WTC11 (cell line): ENCODE measurements around the gene TTC28. TPM values are rescaled to one million over a fixed set of nuclear protein-coding genes. Genes with fewer than 3 reads are reported as not detected.

Experiments used
- ATAC-seq: fragments of 200-7000 bp; cut with Tn5 transposase; 2 replicates; pipeline ENCODE4 v1.10.0; 2021; ENCODE audit warnings: mild to moderate bottlenecking, moderate library complexity
- CTCF ChIA-PET: fragments of 300-600 bp; sonication (Branson Sonifier 250); formaldehyde crosslinking; loops from one replicate; lab custom pipeline; 2021; ENCODE audit warnings: antibody characterized with exemption; lab: Charles Lee
- POLR2A ChIA-PET: fragments of 350-600 bp; sonication (Branson Sonifier 250); formaldehyde crosslinking; loops from one replicate; lab custom pipeline; 2021; ENCODE audit warnings: antibody characterized with exemption; lab: Charles Lee
- DNase-seq: peaks from one replicate; pipeline ENCODE4 v3.0.0; 2021; ENCODE audit warnings: low spot score
- H3K27ac Mint-ChIP-seq: 2 replicates; pipeline ENCODE4 v1.8.0; 2021; ENCODE audit warnings: mixed read lengths
- H3K27me3 Mint-ChIP-seq: 2 replicates; pipeline ENCODE4 v1.8.0; 2021; ENCODE audit warnings: low read depth, mild to moderate bottlenecking, moderate library complexity, mixed read lengths
- H3K36me3 Mint-ChIP-seq: 2 replicates; pipeline ENCODE4 v1.8.0; 2021; ENCODE audit warnings: mixed read lengths
- H3K4me1 Mint-ChIP-seq: 2 replicates; pipeline ENCODE4 v1.8.0; 2022; ENCODE audit warnings: mixed read lengths
- H3K4me3 Mint-ChIP-seq: 2 replicates; pipeline ENCODE4 v1.8.0; 2021; ENCODE audit warnings: mild to moderate bottlenecking, moderate library complexity, mixed read lengths
- H3K9me3 Mint-ChIP-seq: 2 replicates; pipeline ENCODE4 v1.8.0; 2021; ENCODE audit warnings: mixed read lengths
- CBFB ChIP-seq: sonication (generic); formaldehyde crosslinking; IDR thresholded peaks from 2 replicates; pipeline ENCODE4 v1.8.1; 2022; ENCODE audit warnings: mild to moderate bottlenecking, low read depth, missing genetic modification reagents
- CREM ChIP-seq: sonication (generic); formaldehyde crosslinking; IDR thresholded peaks from 2 replicates; pipeline ENCODE4 v1.8.1; 2022; ENCODE audit warnings: mild to moderate bottlenecking, missing genetic modification reagents, moderate library complexity
- MXD4 ChIP-seq: fragments of 250-450 bp; sonication (Bioruptor Pico); IDR thresholded peaks from 2 replicates; pipeline ENCODE4 v1.8.0; 2021; ENCODE audit warnings: mild to moderate bottlenecking, moderate library complexity, borderline replicate concordance
- NFE2L1 ChIP-seq: sonication (generic); formaldehyde crosslinking; IDR thresholded peaks from 2 replicates; pipeline ENCODE4 v1.8.1; 2023; ENCODE audit warnings: missing genetic modification reagents
- NFYB ChIP-seq: sonication (generic); formaldehyde crosslinking; conservative IDR thresholded peaks from 2 replicates; pipeline ENCODE4 v1.8.0; 2022; ENCODE audit warnings: low read depth, missing genetic modification reagents
- NR1H2 ChIP-seq: sonication (generic); formaldehyde crosslinking; IDR thresholded peaks from 2 replicates; pipeline ENCODE4 v1.9.0; 2021; ENCODE audit warnings: mild to moderate bottlenecking, moderate library complexity, missing genetic modification reagents
- SMAD4 ChIP-seq: sonication (generic); formaldehyde crosslinking; IDR thresholded peaks from 2 replicates; pipeline ENCODE4 v1.8.0; 2022; ENCODE audit warnings: mild to moderate bottlenecking, missing genetic modification reagents
- SP1 ChIP-seq: sonication (generic); formaldehyde crosslinking; conservative IDR thresholded peaks from 2 replicates; pipeline ENCODE4 v1.8.1; 2022; ENCODE audit warnings: missing genetic modification reagents
- ZNF263 ChIP-seq: sonication (generic); formaldehyde crosslinking; IDR thresholded peaks from 2 replicates; pipeline ENCODE4 v1.8.1; 2022; ENCODE audit warnings: low read depth, mild to moderate bottlenecking, moderate library complexity, missing genetic modification reagents
- ZNF671 ChIP-seq: fragments of 250-450 bp; sonication (Bioruptor Pico); IDR thresholded peaks from 2 replicates; pipeline ENCODE4 v1.8.0; 2021; ENCODE audit warnings: mild to moderate bottlenecking
- total RNA-seq: library from RNA; stranded (reverse); gene quantifications from 3 replicates; pipeline ENCODE4 v1.2.3, GENCODE V29; 2021
- TF ChIP-seq, protein P1 (sequence below): fragments of 250-450 bp; sonication (Bioruptor Pico); IDR thresholded peaks from 2 replicates; pipeline ENCODE4 v2.1.2; 2022; ENCODE audit warnings: mild to moderate bottlenecking, moderate library complexity
- TF ChIP-seq, protein P2 (sequence below): sonication (generic); formaldehyde crosslinking; conservative IDR thresholded peaks from 2 replicates; pipeline ENCODE4 v1.8.1; 2023; ENCODE audit warnings: mild to moderate bottlenecking, low read depth, missing genetic modification reagents, moderate library complexity
- TF ChIP-seq, protein P3 (sequence below): sonication (generic); formaldehyde crosslinking; IDR thresholded peaks from 2 replicates; pipeline ENCODE4 v1.8.1; 2022; ENCODE audit warnings: missing genetic modification reagents, borderline replicate concordance
- TF ChIP-seq, protein P4 (sequence below): sonication (generic); formaldehyde crosslinking; IDR thresholded peaks from 2 replicates; pipeline ENCODE4 v1.8.1; 2022; ENCODE audit warnings: low read depth, missing genetic modification reagents, borderline replicate concordance
- TF ChIP-seq, protein P5 (sequence below): fragments of 250-450 bp; sonication (Bioruptor Pico); conservative IDR thresholded peaks from 2 replicates; pipeline ENCODE4 v1.9.0; 2021; ENCODE audit warnings: mild to moderate bottlenecking

TTC28 gene
- total RNA-seq, 1 experiment from 2014 or later: 13.0 TPM

DNA sequence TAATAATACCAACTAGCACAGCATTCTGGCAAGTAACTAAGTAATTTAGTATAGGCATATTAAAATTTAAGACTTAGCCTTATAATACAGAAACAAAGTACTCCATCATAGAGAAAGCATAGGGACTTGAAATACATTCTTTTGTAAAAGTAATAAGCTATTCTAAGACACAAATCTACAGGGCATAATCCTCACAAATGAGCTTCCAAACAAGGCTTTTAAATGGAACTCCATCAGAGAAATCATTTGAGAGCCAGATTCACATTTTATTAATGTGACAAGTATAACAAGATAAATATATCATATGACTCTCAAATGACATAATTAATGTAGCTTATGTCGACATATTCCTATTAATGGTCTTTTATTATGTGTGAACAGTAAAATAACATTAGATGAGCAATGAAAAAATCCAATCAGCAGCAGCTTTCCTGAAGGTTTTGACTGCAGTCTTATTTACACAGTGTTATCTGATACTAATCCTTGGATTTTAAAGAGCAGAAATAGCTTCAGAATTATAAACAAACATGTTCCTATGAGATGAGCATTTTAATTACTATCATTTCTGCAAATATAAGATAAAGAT lies 241.4 kb downstream of the TTC28 start (continued):
- no peak for TF ChIP-seq ZNF263 (CRISPR knock-in tag)
- TF ChIP-seq, protein P1, sequence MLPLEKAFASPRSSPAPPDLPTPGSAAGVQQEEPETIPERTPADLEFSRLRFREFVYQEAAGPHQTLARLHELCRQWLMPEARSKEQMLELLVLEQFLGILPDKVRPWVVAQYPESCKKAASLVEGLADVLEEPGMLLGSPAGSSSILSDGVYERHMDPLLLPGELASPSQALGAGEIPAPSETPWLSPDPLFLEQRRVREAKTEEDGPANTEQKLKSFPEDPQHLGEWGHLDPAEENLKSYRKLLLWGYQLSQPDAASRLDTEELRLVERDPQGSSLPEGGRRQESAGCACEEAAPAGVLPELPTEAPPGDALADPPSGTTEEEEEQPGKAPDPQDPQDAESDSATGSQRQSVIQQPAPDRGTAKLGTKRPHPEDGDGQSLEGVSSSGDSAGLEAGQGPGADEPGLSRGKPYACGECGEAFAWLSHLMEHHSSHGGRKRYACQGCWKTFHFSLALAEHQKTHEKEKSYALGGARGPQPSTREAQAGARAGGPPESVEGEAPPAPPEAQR (CRISPR knock-in tag): no peak
- TF ChIP-seq, protein P2, sequence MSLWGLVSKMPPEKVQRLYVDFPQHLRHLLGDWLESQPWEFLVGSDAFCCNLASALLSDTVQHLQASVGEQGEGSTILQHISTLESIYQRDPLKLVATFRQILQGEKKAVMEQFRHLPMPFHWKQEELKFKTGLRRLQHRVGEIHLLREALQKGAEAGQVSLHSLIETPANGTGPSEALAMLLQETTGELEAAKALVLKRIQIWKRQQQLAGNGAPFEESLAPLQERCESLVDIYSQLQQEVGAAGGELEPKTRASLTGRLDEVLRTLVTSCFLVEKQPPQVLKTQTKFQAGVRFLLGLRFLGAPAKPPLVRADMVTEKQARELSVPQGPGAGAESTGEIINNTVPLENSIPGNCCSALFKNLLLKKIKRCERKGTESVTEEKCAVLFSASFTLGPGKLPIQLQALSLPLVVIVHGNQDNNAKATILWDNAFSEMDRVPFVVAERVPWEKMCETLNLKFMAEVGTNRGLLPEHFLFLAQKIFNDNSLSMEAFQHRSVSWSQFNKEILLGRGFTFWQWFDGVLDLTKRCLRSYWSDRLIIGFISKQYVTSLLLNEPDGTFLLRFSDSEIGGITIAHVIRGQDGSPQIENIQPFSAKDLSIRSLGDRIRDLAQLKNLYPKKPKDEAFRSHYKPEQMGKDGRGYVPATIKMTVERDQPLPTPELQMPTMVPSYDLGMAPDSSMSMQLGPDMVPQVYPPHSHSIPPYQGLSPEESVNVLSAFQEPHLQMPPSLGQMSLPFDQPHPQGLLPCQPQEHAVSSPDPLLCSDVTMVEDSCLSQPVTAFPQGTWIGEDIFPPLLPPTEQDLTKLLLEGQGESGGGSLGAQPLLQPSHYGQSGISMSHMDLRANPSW (CRISPR knock-in tag): no peak
- TF ChIP-seq, protein P3, sequence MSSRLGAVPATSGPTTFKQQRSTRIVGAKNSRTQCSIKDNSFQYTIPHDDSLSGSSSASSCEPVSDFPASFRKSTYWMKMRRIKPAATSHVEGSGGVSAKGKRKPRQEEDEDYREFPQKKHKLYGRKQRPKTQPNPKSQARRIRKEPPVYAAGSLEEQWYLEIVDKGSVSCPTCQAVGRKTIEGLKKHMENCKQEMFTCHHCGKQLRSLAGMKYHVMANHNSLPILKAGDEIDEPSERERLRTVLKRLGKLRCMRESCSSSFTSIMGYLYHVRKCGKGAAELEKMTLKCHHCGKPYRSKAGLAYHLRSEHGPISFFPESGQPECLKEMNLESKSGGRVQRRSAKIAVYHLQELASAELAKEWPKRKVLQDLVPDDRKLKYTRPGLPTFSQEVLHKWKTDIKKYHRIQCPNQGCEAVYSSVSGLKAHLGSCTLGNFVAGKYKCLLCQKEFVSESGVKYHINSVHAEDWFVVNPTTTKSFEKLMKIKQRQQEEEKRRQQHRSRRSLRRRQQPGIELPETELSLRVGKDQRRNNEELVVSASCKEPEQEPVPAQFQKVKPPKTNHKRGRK: no peak

- ChIA-PET CTCF (interaction anchor here (1.2 to 1.9 kb wide), 2 partner anchors 384 to 416 kb away, joined by 3 to 6 read pairs; no protein-coding TSS in a partner anchor), POLR2A (no interaction called here)
- DNase-seq (no peak), ATAC-seq (no peak)
- Mint-ChIP-seq H3K9me3 (no peaks in the 10 kb centered on the region), H3K4me3 (no peak overlapping the region), H3K27ac (no peak overlapping the region), H3K27me3 (no peaks in the 10 kb centered on the region), H3K4me1 (peaks cover 4% of the 10 kb centered on the region), H3K36me3 (no peaks in the 10 kb centered on the region)
- TF ChIP-seq MXD4 (CRISPR knock-in tag) (no peak), NR1H2 (no peak), SP1 (CRISPR knock-in tag) (no peak), NFE2L1 (CRISPR knock-in tag) (no peak)
- TF ChIP-seq, protein P4, sequence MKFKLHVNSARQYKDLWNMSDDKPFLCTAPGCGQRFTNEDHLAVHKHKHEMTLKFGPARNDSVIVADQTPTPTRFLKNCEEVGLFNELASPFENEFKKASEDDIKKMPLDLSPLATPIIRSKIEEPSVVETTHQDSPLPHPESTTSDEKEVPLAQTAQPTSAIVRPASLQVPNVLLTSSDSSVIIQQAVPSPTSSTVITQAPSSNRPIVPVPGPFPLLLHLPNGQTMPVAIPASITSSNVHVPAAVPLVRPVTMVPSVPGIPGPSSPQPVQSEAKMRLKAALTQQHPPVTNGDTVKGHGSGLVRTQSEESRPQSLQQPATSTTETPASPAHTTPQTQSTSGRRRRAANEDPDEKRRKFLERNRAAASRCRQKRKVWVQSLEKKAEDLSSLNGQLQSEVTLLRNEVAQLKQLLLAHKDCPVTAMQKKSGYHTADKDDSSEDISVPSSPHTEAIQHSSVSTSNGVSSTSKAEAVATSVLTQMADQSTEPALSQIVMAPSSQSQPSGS (CRISPR knock-in tag): no peak
Observed at GRCh38 chr22:28435982-28436381, 243.7 kb downstream of the TTC28 start.

- CTCF ChIA-PET: interaction anchor here (1.8 to 1.9 kb wide), 2 partner anchors 383 kb away, joined by 4 to 6 read pairs; no protein-coding TSS in a partner anchor
- ATAC-seq (no peak), DNase-seq (no peak)
- peaks cover 8% of the 10 kb centered on the region for H3K4me1 Mint-ChIP-seq
- no peaks in the 10 kb centered on the region for H3K27me3 Mint-ChIP-seq
- no peaks in the 10 kb centered on the region for H3K9me3 Mint-ChIP-seq
- POLR2A ChIA-PET: no interaction called here
- no peak overlapping the region for H3K27ac Mint-ChIP-seq
- TF ChIP-seq, protein P5, sequence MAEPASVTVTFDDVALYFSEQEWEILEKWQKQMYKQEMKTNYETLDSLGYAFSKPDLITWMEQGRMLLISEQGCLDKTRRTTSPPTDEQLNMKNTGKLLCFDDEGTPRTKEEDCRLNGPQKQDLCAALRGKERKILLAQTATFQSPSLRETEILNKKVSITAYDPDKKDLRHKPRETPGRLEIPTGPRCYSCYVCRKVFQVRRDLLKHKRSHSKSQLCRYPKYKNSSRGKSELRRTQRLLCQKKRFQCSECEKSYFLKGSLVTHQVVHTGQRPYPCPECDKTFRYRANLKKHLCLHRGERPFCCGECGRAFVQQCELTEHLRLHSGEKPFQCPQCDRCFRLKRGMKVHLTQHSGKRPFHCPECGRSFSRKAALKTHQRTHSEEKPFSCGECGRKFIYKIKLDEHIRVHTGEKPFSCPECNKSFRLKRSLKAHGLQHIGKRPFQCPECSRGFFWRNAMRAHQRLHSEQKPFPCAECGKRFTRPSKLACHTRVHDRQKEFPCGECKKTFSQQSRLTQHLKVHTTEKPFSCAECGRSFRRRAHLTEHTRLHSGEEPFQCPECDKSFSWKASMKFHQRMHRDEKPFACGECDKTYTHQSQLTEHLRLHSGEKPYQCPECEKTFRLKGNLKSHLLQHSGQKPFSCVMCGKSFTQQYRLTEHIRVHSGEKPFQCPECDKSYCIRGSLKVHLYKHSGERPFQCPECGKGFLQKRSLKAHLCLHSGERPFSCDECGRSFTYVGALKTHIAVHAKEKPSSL (CRISPR knock-in tag): no peak
- TF ChIP-seq NFYB (CRISPR knock-in tag): no peak
- no peak for TF ChIP-seq CREM (CRISPR knock-in tag)
- TF ChIP-seq CBFB (CRISPR knock-in tag): no peak
- TF ChIP-seq, protein P3: no peak
- TF ChIP-seq ZNF671 (CRISPR knock-in tag): no peak
- no peak for TF ChIP-seq SMAD4 (CRISPR knock-in tag)
- H3K36me3 Mint-ChIP-seq: no peaks in the 10 kb centered on the region
- no peak overlapping the region for H3K4me3 Mint-ChIP-seq
Observed at GRCh38 chr22:28435140-28435768, 244.4 kb downstream of the TTC28 start.
